ENCODE results near the gene CLPTM1L.

GRCh38 chr5:1270426-1270825, 74.5 kb downstream of the CLPTM1L start:
- TF ChIP-seq, protein P1, sequence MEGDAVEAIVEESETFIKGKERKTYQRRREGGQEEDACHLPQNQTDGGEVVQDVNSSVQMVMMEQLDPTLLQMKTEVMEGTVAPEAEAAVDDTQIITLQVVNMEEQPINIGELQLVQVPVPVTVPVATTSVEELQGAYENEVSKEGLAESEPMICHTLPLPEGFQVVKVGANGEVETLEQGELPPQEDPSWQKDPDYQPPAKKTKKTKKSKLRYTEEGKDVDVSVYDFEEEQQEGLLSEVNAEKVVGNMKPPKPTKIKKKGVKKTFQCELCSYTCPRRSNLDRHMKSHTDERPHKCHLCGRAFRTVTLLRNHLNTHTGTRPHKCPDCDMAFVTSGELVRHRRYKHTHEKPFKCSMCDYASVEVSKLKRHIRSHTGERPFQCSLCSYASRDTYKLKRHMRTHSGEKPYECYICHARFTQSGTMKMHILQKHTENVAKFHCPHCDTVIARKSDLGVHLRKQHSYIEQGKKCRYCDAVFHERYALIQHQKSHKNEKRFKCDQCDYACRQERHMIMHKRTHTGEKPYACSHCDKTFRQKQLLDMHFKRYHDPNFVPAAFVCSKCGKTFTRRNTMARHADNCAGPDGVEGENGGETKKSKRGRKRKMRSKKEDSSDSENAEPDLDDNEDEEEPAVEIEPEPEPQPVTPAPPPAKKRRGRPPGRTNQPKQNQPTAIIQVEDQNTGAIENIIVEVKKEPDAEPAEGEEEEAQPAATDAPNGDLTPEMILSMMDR (conservative IDR thresholded peaks at IDR 0.05; ENCODE audit: low read length) = no peak
- TF ChIP-seq EZH2phosphoT487 (IDR thresholded peaks at IDR 0.05; ENCODE audit: borderline replicate concordance, low read depth, low read length) = no peak
